SK-N-SH (cell line): Measurements from ENCODE around the gene OPCML. TPM values are rescaled to one million over a fixed set of nuclear protein-coding genes. Genes with fewer than 3 reads are reported as not detected.

Experiments used
- CTCF ChIA-PET: fragments of 300-600, 350-600 bp; formaldehyde crosslinking; extraction: SDS; loops from one replicate; lab custom pipeline; 2021; lab: Yijun Ruan, JAX
- POLR2A ChIA-PET: fragments of 350-600 bp; sonication (Branson Sonifier 250); formaldehyde crosslinking; extraction: SDS; loops from one replicate; lab custom pipeline; 2020; ENCODE audit warnings: antibody characterized with exemption, inconsistent platforms; lab: Yijun Ruan, JAX
- DNase-seq: peaks from one replicate; pipeline ENCODE4 v3.0.0; 2012
- H2AFZ ChIP-seq: fragments of 200-600 bp; sonication (generic); 2 replicates; pipeline ENCODE4 v1.8.1; 2016; ENCODE audit warnings: antibody characterized with exemption, mild to moderate bottlenecking, low read depth
- H3F3A ChIP-seq: fragments of 200-600 bp; sonication (generic); replicated peaks from 2 replicates; pipeline ENCODE3; 2016; ENCODE audit warnings: antibody characterized with exemption, mild to moderate bottlenecking; ENCODE audit not compliant: insufficient read depth
- H3K27ac ChIP-seq, 2 experiments: fragments of 200-500 bp in 1 of 2; fragments of 200-600 bp in 1 of 2; sonication (Bioruptor generic) in 1 of 2; sonication (generic), shearing (Covaris generic) in 1 of 2; 2 replicates each; pipeline versions ENCODE4 v1.5.1 to v1.6.1; 2014 to 2016; ENCODE audit warnings: low read depth in 2 of 2, inconsistent platforms in 1 of 2, low read length in 1 of 2, mild to moderate bottlenecking in 1 of 2, mixed read lengths in 1 of 2
- H3K27me3 ChIP-seq: fragments of 200-600 bp; sonication (generic), shearing (Covaris generic); 2 replicates; pipeline ENCODE4 v1.6.1; 2016; ENCODE audit warnings: mixed run types; ENCODE audit not compliant: insufficient read depth
- H3K36me3 ChIP-seq, 2 experiments: fragments of 200-500 bp in 1 of 2; fragments of 200-600 bp in 1 of 2; sonication (Bioruptor generic) in 1 of 2; sonication (generic) in 1 of 2; replicated peaks in 1 of 2; 2 replicates each; pipeline versions ENCODE3 to v1.5.1; 2014 to 2016; ENCODE audit warnings: low read length in 1 of 2, mild to moderate bottlenecking in 1 of 2; ENCODE audit not compliant: insufficient read depth in 2 of 2, control insufficient read depth in 1 of 2
- H3K4me1 ChIP-seq, 2 experiments: fragments of 200-500 bp in 1 of 2; fragments of 200-600 bp in 1 of 2; sonication (Bioruptor generic) in 1 of 2; sonication (generic), shearing (Covaris generic) in 1 of 2; 2 replicates each; pipeline versions ENCODE4 v1.5.1 to v1.6.1; 2014 to 2016; ENCODE audit warnings: low read depth in 1 of 2, low read length in 1 of 2, mixed run types in 1 of 2; ENCODE audit not compliant: insufficient read depth in 2 of 2, control insufficient read depth in 1 of 2
- H3K4me2 ChIP-seq: fragments of 200-600 bp; sonication (generic), shearing (Covaris generic); 2 replicates; pipeline ENCODE4 v1.6.1; 2017; ENCODE audit warnings: mixed run types
- H3K4me3 ChIP-seq, 2 experiments: fragments of 200-500 bp in 1 of 2; fragments of 200-600 bp in 1 of 2; sonication (Bioruptor generic) in 1 of 2; sonication (generic), shearing (Covaris generic) in 1 of 2; 2 replicates each; pipeline versions ENCODE4 v1.5.1 to v1.8.1; 2014 to 2016; ENCODE audit warnings: low read depth in 2 of 2, inconsistent platforms in 1 of 2, low read length in 1 of 2, mild to moderate bottlenecking in 1 of 2, mixed read lengths in 1 of 2, moderate library complexity in 1 of 2
- H3K79me2 ChIP-seq: fragments of 200-600 bp; sonication (generic); 2 replicates; pipeline ENCODE4 v1.8.1; 2017; ENCODE audit warnings: mild to moderate bottlenecking; ENCODE audit not compliant: insufficient read depth
- H3K9ac ChIP-seq: fragments of 200-600 bp; sonication (generic); 2 replicates; pipeline ENCODE4 v1.6.1; 2017; ENCODE audit warnings: mixed run types
- H3K9me2 ChIP-seq: fragments of 200-600 bp; sonication (generic); 2 replicates; pipeline ENCODE4 v1.6.1; 2017; ENCODE audit warnings: mixed run types
- H3K9me3 ChIP-seq: fragments of 200-600 bp; sonication (generic); 2 replicates; pipeline ENCODE4 v1.6.1; 2017; ENCODE audit warnings: mixed run types, mild to moderate bottlenecking, moderate library complexity
- H4K20me1 ChIP-seq: fragments of 200-600 bp; sonication (generic); 2 replicates; pipeline ENCODE4 v1.6.1; 2017; ENCODE audit warnings: mild to moderate bottlenecking, mixed run types; ENCODE audit not compliant: insufficient read depth
- CHD2 ChIP-seq: fragments of 150-350 bp; IDR thresholded peaks from 2 replicates; pipeline ENCODE4 v1.6.1; 2018; ENCODE audit warnings: low read length; ENCODE audit not compliant: partially characterized antibody
- ELF1 ChIP-seq: IDR thresholded peaks from 2 replicates; pipeline ENCODE4 v1.4.0; 2012
- EZH2phosphoT487 ChIP-seq: fragments of 200-600 bp; sonication (generic); IDR thresholded peaks from 2 replicates; pipeline ENCODE4 v1.6.1; 2017; ENCODE audit warnings: low read depth, mixed run types, mild to moderate bottlenecking, antibody characterized with exemption, moderate library complexity, borderline replicate concordance
- FOSL2 ChIP-seq: IDR thresholded peaks from 2 replicates; pipeline ENCODE4 v1.4.0; 2012; ENCODE audit warnings: low read depth, mild to moderate bottlenecking, moderate library complexity, borderline replicate concordance
- FOXM1 ChIP-seq: IDR thresholded peaks from 2 replicates; pipeline ENCODE4 v1.4.0; 2012; ENCODE audit warnings: low read depth, mild to moderate bottlenecking
- GABPA ChIP-seq: IDR thresholded peaks from 2 replicates; pipeline ENCODE4 v1.4.0; 2012; ENCODE audit warnings: low read depth, mild to moderate bottlenecking
- GATA2 ChIP-seq: sonication (generic); formaldehyde crosslinking; IDR thresholded peaks from 2 replicates; pipeline ENCODE4 v1.5.0; 2020; ENCODE audit warnings: mild to moderate bottlenecking, missing genetic modification reagents
- IRF3 ChIP-seq: fragments of 150-350 bp; IDR thresholded peaks from 2 replicates; pipeline ENCODE4 v1.6.1; 2016; ENCODE audit warnings: mild to moderate bottlenecking, low read depth, low read length
- JUND ChIP-seq: IDR thresholded peaks from 2 replicates; pipeline ENCODE4 v1.4.0; 2012
- MEF2A ChIP-seq: IDR thresholded peaks from 2 replicates; pipeline ENCODE4 v1.4.0; 2012; ENCODE audit warnings: low read depth, borderline replicate concordance
- MXI1 ChIP-seq: IDR thresholded peaks from 2 replicates; pipeline ENCODE4 v1.6.1; 2012; ENCODE audit warnings: mild to moderate bottlenecking, low read depth, low read length, improper control_type of control experiment
- NFIC ChIP-seq: IDR thresholded peaks from 2 replicates; pipeline ENCODE4 v1.4.0; 2012; ENCODE audit warnings: borderline replicate concordance
- RAD21 ChIP-seq: IDR thresholded peaks from 2 replicates; pipeline ENCODE4 v1.6.1; 2012; ENCODE audit warnings: mild to moderate bottlenecking, low read length
- RCOR1 ChIP-seq: fragments of 150-350 bp; IDR thresholded peaks from 2 replicates; pipeline ENCODE4 v1.6.1; 2017; ENCODE audit warnings: antibody characterized with exemption, low read length
- RFX5 ChIP-seq: IDR thresholded peaks from 2 replicates; pipeline ENCODE4 v1.6.1; 2012; ENCODE audit warnings: mild to moderate bottlenecking, improper control_type of control experiment, low read length
- RXRA ChIP-seq: IDR thresholded peaks from 2 replicates; pipeline ENCODE4 v1.4.0; 2012; ENCODE audit warnings: low read depth, mild to moderate bottlenecking, borderline replicate concordance
- SMC3 ChIP-seq: IDR thresholded peaks from 2 replicates; pipeline ENCODE4 v1.6.1; 2012; ENCODE audit warnings: low read depth, low read length, improper control_type of control experiment
- TAF1 ChIP-seq: IDR thresholded peaks from 2 replicates; pipeline ENCODE4 v1.6.1; 2012; ENCODE audit warnings: low read depth, mild to moderate bottlenecking, low read length, moderate library complexity, borderline replicate concordance
- TEAD4 ChIP-seq: IDR thresholded peaks from 2 replicates; pipeline ENCODE4 v1.4.0; 2012; ENCODE audit warnings: mild to moderate bottlenecking, borderline replicate concordance; ENCODE audit not compliant: insufficient read depth
- YY1 ChIP-seq: IDR thresholded peaks from 2 replicates; pipeline ENCODE4 v1.4.0; 2012; ENCODE audit warnings: low read depth, mild to moderate bottlenecking
- WGBS: methylation state at CpG from one replicate; pipeline ENCODE4 v1.1.6; 2017; ENCODE audit warnings: low lambda C conversion rate; 5-methylcytosine and 5-hydroxymethylcytosine counted together
- polyA plus RNA-seq, 3 experiments: library from polyadenylated mRNA; depleted of rRNA; stranded (reverse); fragments of >200 nt; gene quantifications; 2 replicates each; pipeline ENCODE4 v1.2.3, GENCODE V29; 2012
- TF ChIP-seq, protein P1 (sequence below): fragments of 150-350 bp; IDR thresholded peaks from 2 replicates; pipeline ENCODE4 v1.6.1; 2017; ENCODE audit warnings: antibody characterized with exemption, low read length, low read depth, borderline replicate concordance

Gene OPCML
- polyA plus RNA-seq, 1 of the 3 experiments (the other 2 are of a cell fraction): not detected

- ChIA-PET POLR2A (interaction anchor here (0.6 kb wide), 1 partner anchor 1218 kb away, joined by 3 read pairs; no protein-coding TSS in a partner anchor), CTCF (no interaction called here)
- no peak for TF ChIP-seq ELF1
- TF ChIP-seq SMC3: no peak
- no peak for TF ChIP-seq TAF1
- TF ChIP-seq TEAD4: no peak
- no peak for TF ChIP-seq RXRA
- no peak for TF ChIP-seq IRF3
- TF ChIP-seq RCOR1: no peak
- TF ChIP-seq GATA2 (CRISPR knock-in tag): no peak
- no peak for TF ChIP-seq NFIC
- WGBS: 26% methylated on average over 4 of the region's 4 CpGs
- no peak overlapping the region for H3K27ac ChIP-seq
- H4K20me1 ChIP-seq: no peaks in the 10 kb centered on the region
- no peaks in the 10 kb centered on the region for H3K79me2 ChIP-seq
- 0 out of 2 replicates have a peak, but pooled peaks cover 4% of the 10 kb centered on the region for H3K9me3 ChIP-seq
- H3K36me3 ChIP-seq: no peaks in the 10 kb centered on the region
- H3K4me3 ChIP-seq: no peak overlapping the region
- no peak overlapping the region for H2AFZ ChIP-seq
- DNase-seq: no peak
- no peaks in the 10 kb centered on the region for H3K27me3 ChIP-seq
- H3K4me2 ChIP-seq: no peak overlapping the region
- H3K9ac ChIP-seq: no peak overlapping the region
- no peaks in the 10 kb centered on the region for H3K4me1 ChIP-seq
- no peaks in the 10 kb centered on the region for H3F3A ChIP-seq
- H3K9me2 ChIP-seq: no peaks in the 10 kb centered on the region; the same call in 1 of the 2 replicates
Observed at GRCh38 chr11:132969892-132970291, 562.4 kb downstream of the OPCML start.

GRCh38 chr11:132962041-132962440 lies 570.3 kb downstream of the OPCML start:
- no peak overlapping the region for H3K4me2 ChIP-seq
- ChIA-PET CTCF (interaction anchor here (0.6 to 1.9 kb wide), 3 partner anchors 19 to 50 kb away, joined by 3 to 6 read pairs (median 3); no protein-coding TSS in a partner anchor), POLR2A (no interaction called here)

GRCh38 chr11:132961453-132961852 lies 570.8 kb downstream of the OPCML start:
- Histone ChIP-seq H3K27ac (no peak overlapping the region), H3K36me3 (no peaks in the 10 kb centered on the region), H3K9me3 (0 out of 2 replicates have a peak, but pooled peaks cover 4% of the 10 kb centered on the region), H2AFZ (no peak overlapping the region), H3K4me3 (no peak overlapping the region), H3K4me2 (no peak overlapping the region), H3K27me3 (no peaks in the 10 kb centered on the region), H3K79me2 (no peaks in the 10 kb centered on the region), H3K9me2 (no peaks in the 10 kb centered on the region), H4K20me1 (no peaks in the 10 kb centered on the region), H3K9ac (no peak overlapping the region), H3F3A (no peaks in the 10 kb centered on the region), H3K4me1 (peaks cover 0 to 8% of the 10 kb centered on the region in 2 experiments; a peak in 1 of 4 replicates)
- ChIA-PET POLR2A (no interaction called here), CTCF (interaction anchor here (0.6 to 1.9 kb wide), 4 partner anchors 18 to 50 kb away, joined by 3 to 6 read pairs (median 4); no protein-coding TSS in a partner anchor)
- no peak for DNase-seq
- 46% methylated on average over 5 of the region's 5 CpGs for WGBS
- TF ChIP-seq FOSL2 (no peak), MEF2A (no peak), MXI1 (no peak), YY1 (no peak), FOXM1 (no peak), JUND (no peak), IRF3 (no peak), EZH2phosphoT487 (no peak), GABPA (no peak), RAD21 (no peak), RFX5 (no peak), RXRA (no peak)
- TF ChIP-seq, protein P1, sequence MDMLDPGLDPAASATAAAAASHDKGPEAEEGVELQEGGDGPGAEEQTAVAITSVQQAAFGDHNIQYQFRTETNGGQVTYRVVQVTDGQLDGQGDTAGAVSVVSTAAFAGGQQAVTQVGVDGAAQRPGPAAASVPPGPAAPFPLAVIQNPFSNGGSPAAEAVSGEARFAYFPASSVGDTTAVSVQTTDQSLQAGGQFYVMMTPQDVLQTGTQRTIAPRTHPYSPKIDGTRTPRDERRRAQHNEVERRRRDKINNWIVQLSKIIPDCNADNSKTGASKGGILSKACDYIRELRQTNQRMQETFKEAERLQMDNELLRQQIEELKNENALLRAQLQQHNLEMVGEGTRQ: no peak

More at GRCh38 chr11:132962041-132962440, 570.3 kb downstream of the OPCML start:
- H3K36me3 ChIP-seq: no peaks in the 10 kb centered on the region
- H3K9ac ChIP-seq: no peak overlapping the region
- no peak overlapping the region for H3K27ac ChIP-seq
- H3K79me2 ChIP-seq: no peaks in the 10 kb centered on the region
- H4K20me1 ChIP-seq: no peaks in the 10 kb centered on the region
- no peaks in the 10 kb centered on the region for H3F3A ChIP-seq
- H2AFZ ChIP-seq: no peak overlapping the region
- H3K9me2 ChIP-seq: no peaks in the 10 kb centered on the region; the same call in 1 of the 2 replicates
- TF ChIP-seq GABPA (no peak), CHD2 (peak; percentile 20)
- WGBS: 11% methylated on average over 6 of the region's 6 CpGs
- no peaks in the 10 kb centered on the region for H3K27me3 ChIP-seq
- H3K4me3 ChIP-seq: no peak overlapping the region
- H3K9me3 ChIP-seq: 0 out of 2 replicates have a peak, but pooled peaks cover 4% of the 10 kb centered on the region
- DNase-seq: peak; percentile 44
- peaks cover 0 to 8% of the 10 kb centered on the region in 2 experiments; a peak in 1 of 4 replicates for H3K4me1 ChIP-seq
